Measurements from ENCODE around the gene PPP1R18. TPM values are rescaled to one million over a fixed set of nuclear protein-coding genes. Genes with fewer than 3 reads are reported as not detected.

PPP1R18 gene
- total and polyA plus RNA-seq, 4 donors = 28.2 to 155 (median 66.6) TPM

DNA sequence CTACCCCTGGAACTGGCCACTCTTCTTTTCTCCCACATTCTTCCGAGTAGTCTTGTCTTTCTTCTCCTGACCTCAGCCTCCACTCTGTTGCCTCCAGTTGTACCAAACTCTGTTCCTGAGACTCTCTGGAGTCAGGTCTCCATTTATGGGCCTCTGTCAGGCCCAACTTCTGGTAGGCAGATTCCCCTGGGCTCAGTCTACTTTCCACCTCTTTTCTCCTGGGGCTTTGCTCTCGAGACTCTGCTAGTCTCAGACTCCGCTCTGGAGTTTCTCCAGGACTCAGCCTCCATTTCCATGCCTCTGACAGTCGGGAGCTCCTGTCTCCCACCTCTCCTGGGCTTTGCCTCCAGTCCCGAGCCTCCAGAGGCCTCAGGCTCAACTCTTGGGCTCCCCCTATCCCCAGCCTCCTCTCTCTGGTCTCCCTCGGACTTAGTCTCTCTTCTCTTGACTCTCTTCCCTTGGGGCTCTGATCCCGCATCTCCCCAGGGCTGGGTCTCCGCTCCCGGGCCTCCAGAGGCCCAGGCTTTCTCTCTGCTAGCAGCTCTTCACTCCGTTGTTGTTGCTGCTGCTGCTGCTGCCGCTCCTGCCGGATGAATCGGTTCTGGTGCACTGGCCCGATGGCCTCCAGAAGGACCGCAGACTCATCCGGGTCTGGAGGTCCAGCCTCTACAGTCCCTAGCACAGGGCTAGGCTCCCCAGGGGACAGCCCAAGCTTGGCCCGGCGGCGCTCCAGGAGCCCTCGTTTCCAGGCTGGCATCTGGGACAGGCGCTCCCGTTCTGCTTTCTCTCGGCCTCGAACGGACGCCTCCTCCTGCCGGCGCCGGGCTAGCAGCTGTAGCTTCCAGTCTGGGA lies 1.1 kb downstream of the PPP1R18 start:
- Histone ChIP-seq H3K27me3 (ENCODE audit: control insufficient read depth in 3 of 3, insufficient read depth in 3 of 3, low read length in 2 of 3) (no peaks in the 10 kb centered on the region), H3K4me1 (ENCODE audit: control insufficient read depth in 5 of 5, insufficient read depth in 5 of 5, low read length in 5 of 5) (peaks cover 0 to 74% (median 19%) of the 10 kb centered on the region in 5 donors), H3K27ac (ENCODE audit: low read depth in 1 of 2, low read length in 1 of 2) (peak overlapping the region; percentile 90 to 95), H3K36me3 (ENCODE audit: control insufficient read depth in 4 of 4, insufficient read depth in 4 of 4, low read length in 4 of 4) (peaks cover 0 to 14% (median 4%) of the 10 kb centered on the region in 4 donors), H3K9me3 (ENCODE audit: control insufficient read depth in 4 of 4, insufficient read depth in 3 of 4, low read length in 3 of 4) (no peaks in the 10 kb centered on the region), H3K4me3 (peak overlapping the region; percentile 66), H3K9ac (ENCODE audit: insufficient read depth in 1 of 2, low read length in 2 of 2) (peak overlapping the region in 1 of 2 donors; percentile 47)
- no peak for ATAC-seq (ENCODE audit: insufficient read depth, low FRiP score)
- TF ChIP-seq, protein P1, sequence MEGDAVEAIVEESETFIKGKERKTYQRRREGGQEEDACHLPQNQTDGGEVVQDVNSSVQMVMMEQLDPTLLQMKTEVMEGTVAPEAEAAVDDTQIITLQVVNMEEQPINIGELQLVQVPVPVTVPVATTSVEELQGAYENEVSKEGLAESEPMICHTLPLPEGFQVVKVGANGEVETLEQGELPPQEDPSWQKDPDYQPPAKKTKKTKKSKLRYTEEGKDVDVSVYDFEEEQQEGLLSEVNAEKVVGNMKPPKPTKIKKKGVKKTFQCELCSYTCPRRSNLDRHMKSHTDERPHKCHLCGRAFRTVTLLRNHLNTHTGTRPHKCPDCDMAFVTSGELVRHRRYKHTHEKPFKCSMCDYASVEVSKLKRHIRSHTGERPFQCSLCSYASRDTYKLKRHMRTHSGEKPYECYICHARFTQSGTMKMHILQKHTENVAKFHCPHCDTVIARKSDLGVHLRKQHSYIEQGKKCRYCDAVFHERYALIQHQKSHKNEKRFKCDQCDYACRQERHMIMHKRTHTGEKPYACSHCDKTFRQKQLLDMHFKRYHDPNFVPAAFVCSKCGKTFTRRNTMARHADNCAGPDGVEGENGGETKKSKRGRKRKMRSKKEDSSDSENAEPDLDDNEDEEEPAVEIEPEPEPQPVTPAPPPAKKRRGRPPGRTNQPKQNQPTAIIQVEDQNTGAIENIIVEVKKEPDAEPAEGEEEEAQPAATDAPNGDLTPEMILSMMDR (IDR thresholded peaks at IDR 0.05; ENCODE audit: control extremely low read depth, extremely low read depth) = no peak
- DNase-seq = no peak
- WGBS, 2 donors = 32 to 36% methylated on average over 29 of the region's 29 CpGs

DNA sequence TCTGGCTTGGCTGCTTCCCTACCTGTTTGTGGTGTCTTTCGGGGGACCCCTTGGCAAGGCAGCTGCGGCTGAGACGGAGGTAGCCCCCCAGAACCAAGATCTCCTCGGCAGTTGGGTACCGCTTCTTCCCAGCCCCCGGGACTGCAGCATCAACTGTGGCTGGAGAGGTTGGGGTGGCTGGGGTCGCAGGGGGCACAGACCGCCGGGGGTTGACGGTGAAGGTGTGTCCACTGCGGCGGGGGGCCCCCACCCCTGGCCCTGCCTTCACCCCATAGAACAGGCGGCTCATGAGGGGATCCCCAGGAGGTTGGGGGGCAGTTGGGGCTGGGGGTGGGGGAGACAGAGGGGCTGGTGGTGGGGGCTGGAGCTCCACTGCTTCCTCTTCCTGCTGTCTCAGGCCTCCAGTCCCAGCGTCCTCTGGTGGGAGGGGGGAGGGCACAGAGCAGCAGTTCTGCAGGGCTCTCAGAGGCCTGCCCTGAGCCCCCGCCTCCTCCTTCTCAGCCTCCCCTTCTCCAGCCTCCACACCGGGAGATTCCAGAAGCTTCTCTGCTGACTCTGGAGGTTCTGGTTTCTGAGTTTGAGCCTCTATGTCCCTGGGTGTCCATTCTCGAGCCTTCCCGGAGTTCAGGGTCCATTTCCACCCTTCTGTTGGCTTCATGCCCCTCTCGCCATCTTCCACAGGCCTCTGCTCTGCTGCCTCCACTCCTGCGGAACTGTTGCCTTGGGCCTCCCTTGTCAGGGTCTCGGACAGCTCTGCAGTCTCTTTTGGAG lies 1.9 kb downstream of the PPP1R18 start:
- no peaks in the 10 kb centered on the region for H3K9me3 ChIP-seq (ENCODE audit: control insufficient read depth in 4 of 4, insufficient read depth in 3 of 4, low read length in 3 of 4)
- H3K9ac ChIP-seq (ENCODE audit: insufficient read depth in 1 of 2, low read length in 2 of 2) = peak overlapping the region in 1 of 2 donors; percentile 47
- DNase-seq (no peak), ATAC-seq (ENCODE audit: insufficient read depth, low FRiP score) (no peak)
- WGBS, 2 donors = 20 to 32% methylated on average over 20 to 21 of the region's 21 CpGs
- peaks cover 0 to 66% (median 16%) of the 10 kb centered on the region in 5 donors for H3K4me1 ChIP-seq (ENCODE audit: control insufficient read depth in 5 of 5, insufficient read depth in 5 of 5, low read length in 5 of 5)
- no peaks in the 10 kb centered on the region for H3K27me3 ChIP-seq (ENCODE audit: control insufficient read depth in 3 of 3, insufficient read depth in 3 of 3, low read length in 2 of 3)
- peak overlapping the region; percentile 66 for H3K4me3 ChIP-seq
- H3K27ac ChIP-seq (ENCODE audit: low read depth in 1 of 2, low read length in 1 of 2) = peak overlapping the region; percentile 91 to 95
- TF ChIP-seq, protein P1 (IDR thresholded peaks at IDR 0.05; ENCODE audit: control extremely low read depth, extremely low read depth) = no peak
- H3K36me3 ChIP-seq (ENCODE audit: control insufficient read depth in 4 of 4, insufficient read depth in 4 of 4, low read length in 4 of 4) = peaks cover 0 to 19% (median 5%) of the 10 kb centered on the region in 4 donors

DNA sequence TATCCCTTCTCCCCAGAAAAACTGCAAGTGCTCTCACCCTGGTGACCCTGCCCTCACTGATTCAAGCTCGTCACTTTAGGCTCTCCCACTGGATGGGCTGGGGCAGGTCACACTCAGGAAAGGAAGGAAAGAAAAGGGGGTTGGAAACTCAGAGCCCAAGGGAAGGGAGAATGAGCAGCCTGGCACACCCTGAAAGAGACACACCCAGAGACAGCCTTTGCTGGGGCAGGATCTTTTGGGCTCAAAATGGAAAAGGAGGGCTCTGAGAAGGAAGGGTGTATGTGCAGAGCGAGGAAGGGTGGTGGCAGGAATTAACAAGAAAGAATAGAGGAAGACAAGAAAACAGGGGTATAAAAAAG lies 2.5 kb downstream of the PPP1R18 start:
- Histone ChIP-seq H3K9me3 (ENCODE audit: control insufficient read depth in 4 of 4, insufficient read depth in 3 of 4, low read length in 3 of 4) (no peaks in the 10 kb centered on the region), H3K4me1 (ENCODE audit: control insufficient read depth in 5 of 5, insufficient read depth in 5 of 5, low read length in 5 of 5) (peaks cover 0 to 60% (median 16%) of the 10 kb centered on the region in 5 donors), H3K36me3 (ENCODE audit: control insufficient read depth in 4 of 4, insufficient read depth in 4 of 4, low read length in 4 of 4) (peaks cover 0 to 19% (median 6%) of the 10 kb centered on the region in 4 donors), H3K4me3 (peak overlapping the region; percentile 66), H3K27me3 (ENCODE audit: control insufficient read depth in 3 of 3, insufficient read depth in 3 of 3, low read length in 2 of 3) (no peaks in the 10 kb centered on the region), H3K27ac (ENCODE audit: low read depth in 1 of 2, low read length in 1 of 2) (peak overlapping the region; percentile 69 to 91), H3K9ac (ENCODE audit: insufficient read depth in 1 of 2, low read length in 2 of 2) (peak overlapping the region in 1 of 2 donors; percentile 67)
- ATAC-seq (ENCODE audit: insufficient read depth, low FRiP score) = no peak
- no peak for DNase-seq
- TF ChIP-seq, protein P1 (IDR thresholded peaks at IDR 0.05; ENCODE audit: control extremely low read depth, extremely low read depth) = no peak
- 6 to 33% methylated on average over 2 of the region's 2 CpGs for WGBS, 2 donors

All from lung (tissue), 12 donors.